GM21825 (cell line): ENCODE data around the gene IARS2.

Source experiments
- ATAC-seq: cut with Tn5 transposase; IDR thresholded peaks from one replicate; pipeline ENCODE4 v1.9.1; 2021; ENCODE audit warnings: mild to moderate bottlenecking, moderate library complexity; ENCODE audit not compliant: unreplicated experiment

IARS2 gene

GRCh38 chr1:220094016-220094911 is at the start of gene IARS2:
IARS2 (plus strand) TSS chr1:220094132; CDS start chr1:220094217, 85 bp downstream.
- ATAC-seq = peak; percentile 66

- ATAC-seq = no peak
These were observed 49.1 kb upstream of the IARS2 start for GRCh38 chr1:220044678-220045355.

- peak; percentile 23 for ATAC-seq
These were observed 48.4 kb upstream of the IARS2 start for GRCh38 chr1:220045356-220046051.

- ATAC-seq = peak; percentile 99
These were observed 47.6 kb upstream of the IARS2 start, which contains the start of gene EPRS1 for GRCh38 chr1:220046052-220046930. EPRS1 (minus strand) TSS chr1:220046505; CDS start chr1:220046388, 117 bp downstream.

GRCh38 chr1:220056374-220056773 is 37.6 kb upstream of the IARS2 start:
- ATAC-seq = no peak

- ATAC-seq = no peak
These were observed 33.1 kb upstream of the IARS2 start for GRCh38 chr1:220060876-220061275.

- no peak for ATAC-seq
These were observed 31.3 kb upstream of the IARS2 start for GRCh38 chr1:220062629-220063028.

GRCh38 chr1:220067269-220068204 is 26.4 kb upstream of the IARS2 start:
- no peak for ATAC-seq

GRCh38 chr1:220076861-220077762 is 16.8 kb upstream of the IARS2 start:
- ATAC-seq = no peak

GRCh38 chr1:220077887-220078286 is 16.0 kb upstream of the IARS2 start:
- ATAC-seq = no peak

- no peak for ATAC-seq
These were observed 9.5 kb upstream of the IARS2 start for GRCh38 chr1:220084460-220084859.

GRCh38 chr1:220086261-220086686 is 7.7 kb upstream of the IARS2 start:
- peak; percentile 44 for ATAC-seq

- ATAC-seq = peak; percentile 53
These were observed 4.0 kb upstream of the IARS2 start, which contains the start of gene BPNT1 for GRCh38 chr1:220089650-220090556. BPNT1 (minus strand) TSS chr1:220089788; CDS start chr1:220079846, 9,942 bp downstream.

GRCh38 chr1:220092694-220093093 is 1.2 kb upstream of the IARS2 start:
- no peak for ATAC-seq

- ATAC-seq = no peak
These were observed 444 bp upstream of the IARS2 start for GRCh38 chr1:220093361-220094015.

GRCh38 chr1:220099826-220100225 is 5.9 kb downstream of the IARS2 start:
- ATAC-seq = no peak
